PFSK-1 (cell line): ENCODE measurements around the gene APBB2.

Experiments
- POLR2AphosphoS5 ChIP-seq: IDR thresholded peaks from 2 replicates; pipeline ENCODE4 v1.6.1; 2012; ENCODE audit warnings: low read depth, mild to moderate bottlenecking, control low read depth, low read length, moderate library complexity
- SIN3A ChIP-seq: IDR thresholded peaks from 2 replicates; pipeline ENCODE4 v1.6.1; 2012; ENCODE audit warnings: mild to moderate bottlenecking, low read length, moderate library complexity, borderline replicate concordance; ENCODE audit not compliant: insufficient read depth
- TAF1 ChIP-seq: IDR thresholded peaks from 2 replicates; pipeline ENCODE4 v1.6.1; 2012; ENCODE audit warnings: low read length, control low read depth, borderline replicate concordance; ENCODE audit not compliant: insufficient read depth
- TF ChIP-seq, protein P1 (sequence below), 2 experiments: IDR thresholded peaks; 2 replicates each; pipeline versions ENCODE4 v1.6.1 to v1.8.0; 2011 to 2012; ENCODE audit warnings: low read depth in 2 of 2, low read length in 2 of 2, control low read depth in 1 of 2, inconsistent platforms in 1 of 2, mild to moderate bottlenecking in 1 of 2, moderate library complexity in 1 of 2; ENCODE audit not compliant: insufficient read depth in 1 of 2

- TF ChIP-seq, protein P1, sequence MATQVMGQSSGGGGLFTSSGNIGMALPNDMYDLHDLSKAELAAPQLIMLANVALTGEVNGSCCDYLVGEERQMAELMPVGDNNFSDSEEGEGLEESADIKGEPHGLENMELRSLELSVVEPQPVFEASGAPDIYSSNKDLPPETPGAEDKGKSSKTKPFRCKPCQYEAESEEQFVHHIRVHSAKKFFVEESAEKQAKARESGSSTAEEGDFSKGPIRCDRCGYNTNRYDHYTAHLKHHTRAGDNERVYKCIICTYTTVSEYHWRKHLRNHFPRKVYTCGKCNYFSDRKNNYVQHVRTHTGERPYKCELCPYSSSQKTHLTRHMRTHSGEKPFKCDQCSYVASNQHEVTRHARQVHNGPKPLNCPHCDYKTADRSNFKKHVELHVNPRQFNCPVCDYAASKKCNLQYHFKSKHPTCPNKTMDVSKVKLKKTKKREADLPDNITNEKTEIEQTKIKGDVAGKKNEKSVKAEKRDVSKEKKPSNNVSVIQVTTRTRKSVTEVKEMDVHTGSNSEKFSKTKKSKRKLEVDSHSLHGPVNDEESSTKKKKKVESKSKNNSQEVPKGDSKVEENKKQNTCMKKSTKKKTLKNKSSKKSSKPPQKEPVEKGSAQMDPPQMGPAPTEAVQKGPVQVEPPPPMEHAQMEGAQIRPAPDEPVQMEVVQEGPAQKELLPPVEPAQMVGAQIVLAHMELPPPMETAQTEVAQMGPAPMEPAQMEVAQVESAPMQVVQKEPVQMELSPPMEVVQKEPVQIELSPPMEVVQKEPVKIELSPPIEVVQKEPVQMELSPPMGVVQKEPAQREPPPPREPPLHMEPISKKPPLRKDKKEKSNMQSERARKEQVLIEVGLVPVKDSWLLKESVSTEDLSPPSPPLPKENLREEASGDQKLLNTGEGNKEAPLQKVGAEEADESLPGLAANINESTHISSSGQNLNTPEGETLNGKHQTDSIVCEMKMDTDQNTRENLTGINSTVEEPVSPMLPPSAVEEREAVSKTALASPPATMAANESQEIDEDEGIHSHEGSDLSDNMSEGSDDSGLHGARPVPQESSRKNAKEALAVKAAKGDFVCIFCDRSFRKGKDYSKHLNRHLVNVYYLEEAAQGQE (IDR thresholded peaks at IDR 0.05; ENCODE audit: insufficient read depth in 1 of 2, low read depth in 2 of 2, low read length in 2 of 2) = no peak
- no peak for TF ChIP-seq POLR2AphosphoS5
- TF ChIP-seq TAF1 = no peak
- no peak for TF ChIP-seq SIN3A
Measured at GRCh38 chr4:41185614-41186592, 28.4 kb downstream of the APBB2 start.
